ENCODE results near the gene NDUFC1. TPM values are rescaled to one million over a fixed set of nuclear protein-coding genes. Genes with fewer than 3 reads are reported as not detected.

Gene NDUFC1
- total and polyA plus RNA-seq, 9 of the 15 experiments (the other 6 are each of a cell fraction or from before 2014, with no cell fraction given) = 58.9 to 378 (median 120) TPM

GRCh38 chr4:139295206-139295941 lies 6.9 kb downstream of the NDUFC1 start (continued):
- peak; percentile 96 to 99 (median 99) for TF ChIP-seq CTCF (IDR thresholded peaks at IDR 0.05 in 2 of 3, conservative IDR thresholded peaks at IDR 0.05 in 1 of 3; ENCODE audit: insufficient read depth in 2 of 3, low read depth in 1 of 3, low read length in 3 of 3)
- TF ChIP-seq ZNF79 (CRISPR knock-in tag; IDR thresholded peaks at IDR 0.05; ENCODE audit: low read depth) = no peak
- TF ChIP-seq SRF (CRISPR knock-in tag; IDR thresholded peaks at IDR 0.05) = no peak
- TF ChIP-seq CAMTA2 (CRISPR knock-in tag; conservative IDR thresholded peaks at IDR 0.05) = no peak
- no peak for TF ChIP-seq GATA2 (CRISPR knock-in tag; IDR thresholded peaks at IDR 0.05)
- no peak for TF ChIP-seq RNF219 (CRISPR knock-in tag; IDR thresholded peaks at IDR 0.05)
- TF ChIP-seq SMAD3 (CRISPR knock-in tag; conservative IDR thresholded peaks at IDR 0.05) = 0 out of 2 replicates have a peak, but pooled peaks have one; percentile 58
- no peak for TF ChIP-seq ZNF57 (CRISPR knock-in tag; IDR thresholded peaks at IDR 0.05)
- no peak for TF ChIP-seq ERF (CRISPR knock-in tag; IDR thresholded peaks at IDR 0.05)
- no peak for TF ChIP-seq ZNF232 (CRISPR knock-in tag; IDR thresholded peaks at IDR 0.05)
- no peak for TF ChIP-seq MTF1 (CRISPR knock-in tag; IDR thresholded peaks at IDR 0.05; ENCODE audit: borderline replicate concordance)
- no peak for TF ChIP-seq TCF7L2 (IDR thresholded peaks at IDR 0.05; ENCODE audit: low read depth, low read length)
- TF ChIP-seq ARID3A (IDR thresholded peaks at IDR 0.05; ENCODE audit: borderline replicate concordance, low read depth, low read length) = no peak
- no peak for TF ChIP-seq ZNF224 (CRISPR knock-in tag; IDR thresholded peaks at IDR 0.05)
- TF ChIP-seq MCM3 (IDR thresholded peaks at IDR 0.05) = no peak
- peak; percentile 13; the same call in 1 of the 2 replicates for TF ChIP-seq ARID2 (IDR thresholded peaks at IDR 0.05)
- TF ChIP-seq ARID4B (CRISPR knock-in tag; IDR thresholded peaks at IDR 0.05) = peak; percentile 76
- TF ChIP-seq HDGF (IDR thresholded peaks at IDR 0.05) = peak; percentile 69; the same call in 1 of the 2 replicates

Measured in K562 (cell line).